ENCODE measurements around the gene TARM1. TPM values are rescaled to one million over a fixed set of nuclear protein-coding genes. Genes with fewer than 3 reads are reported as not detected.

TARM1 gene
- total and polyA plus RNA-seq, 2 of the 8 experiments (the other 6 are each of a cell fraction or from before 2014, with no cell fraction given) = not detected

DNA sequence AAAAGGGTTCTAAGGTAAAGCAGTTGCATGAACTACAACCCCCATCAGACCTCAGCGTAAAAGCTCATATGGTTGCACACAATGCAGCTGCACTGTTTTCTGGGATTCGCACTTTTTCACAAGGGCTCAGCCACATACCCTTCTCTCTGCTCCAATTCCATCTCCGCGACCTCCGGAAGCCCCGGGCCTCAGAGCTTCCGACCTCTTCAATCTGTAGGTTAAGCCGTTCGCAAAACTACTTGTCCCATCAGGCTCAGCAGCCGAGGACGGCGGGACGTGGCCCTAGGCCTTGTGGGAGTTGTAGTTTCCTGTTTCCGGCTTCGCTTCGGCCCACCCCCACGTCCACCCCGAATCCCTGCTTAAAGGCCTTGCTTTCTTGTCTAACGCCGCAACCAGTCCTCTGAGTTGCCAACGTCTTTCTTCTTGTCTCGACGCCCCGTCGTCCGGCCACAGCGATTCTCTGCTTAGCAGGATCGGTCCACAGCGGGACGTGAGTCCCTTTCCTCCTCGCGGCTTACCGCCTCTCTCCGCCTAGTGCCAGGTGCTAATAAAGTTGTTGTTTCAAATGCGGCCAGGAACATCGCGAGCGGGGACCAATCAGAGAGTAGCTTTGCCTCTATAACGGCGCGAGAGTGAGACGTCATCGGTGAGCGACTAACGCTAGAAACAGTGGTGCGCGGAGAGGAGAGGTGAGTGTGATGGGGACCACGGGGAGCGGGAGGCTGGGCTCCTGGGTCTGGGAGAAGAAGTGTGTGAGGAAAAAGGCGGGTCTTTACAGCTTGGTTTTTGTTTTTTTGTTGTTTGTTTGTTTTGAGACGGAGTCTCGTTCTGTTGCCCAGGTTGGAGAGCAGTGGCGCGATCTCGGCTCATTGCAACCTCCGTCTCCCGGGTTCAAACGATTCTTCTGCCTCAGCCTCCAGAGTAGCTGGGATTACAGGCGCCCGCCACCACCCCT, 34.2 kb upstream of the TARM1 start, which contains the start of the genes PRPF31 and TFPT (continued):
- no peak for TF ChIP-seq BRCA1 (IDR thresholded peaks at IDR 0.05; ENCODE audit: low read depth, low read length)
